Endothelial cell of umbilical vein (primary cell): ENCODE results near the gene CIDEC. TPM values are rescaled to one million over a fixed set of nuclear protein-coding genes. Genes with fewer than 3 reads are reported as not detected.

Experiments used
- BruUV-seq: library from RNA; stranded (reverse); fragments of 400-500 nt; replicated peaks from 2 replicates; lab custom pipeline; 2021; lab: Mats Ljungman, UMichigan
- CTCF ChIA-PET: fragments of 300-600, 350-600 bp; sonication (Branson Sonifier 250); formaldehyde crosslinking; loops from one replicate; lab custom pipeline; 2021; ENCODE audit warnings: antibody characterized with exemption, inconsistent platforms; lab: Charles Lee
- POLR2A ChIA-PET: fragments of 300-600, 350-600 bp; sonication (Branson Sonifier 250); formaldehyde crosslinking; loops from one replicate; lab custom pipeline; 2021; ENCODE audit warnings: antibody characterized with exemption, inconsistent platforms; lab: Charles Lee
- DNase-seq: peaks from one replicate; pipeline ENCODE4 v3.0.0-alpha.2; 2011; ENCODE audit warnings: low read depth, low spot score
- FAIRE-seq: peaks from 2 replicates; lab custom pipeline; 2011; peaks lifted over from hg19 to GRCh38; lab: Jason Lieb, UNC
- H2AFZ ChIP-seq: 2 replicates; pipeline ENCODE4 v1.6.0; 2012; ENCODE audit warnings: low read depth, low read length, control low read depth, inconsistent platforms
- H3K27ac ChIP-seq: 2 replicates; pipeline ENCODE4 v1.5.1; 2011; ENCODE audit warnings: low read depth, mild to moderate bottlenecking, control low read depth, low read length, moderate library complexity; ENCODE audit not compliant: insufficient read depth
- H3K27me3 ChIP-seq, 2 experiments: 2 replicates each; pipeline versions ENCODE4 v1.6.0 to v1.6.1; 2011; ENCODE audit warnings: low read length in 2 of 2, mixed read lengths in 1 of 2; ENCODE audit not compliant: control insufficient read depth in 2 of 2, insufficient read depth in 2 of 2
- H3K36me3 ChIP-seq, 2 experiments: 2 replicates in 1 of 2; 3 replicates in 1 of 2; pipeline ENCODE4 v1.5.1; 2011; ENCODE audit warnings: low read length in 2 of 2, mild to moderate bottlenecking in 1 of 2, moderate library complexity in 1 of 2; ENCODE audit not compliant: control insufficient read depth in 2 of 2, insufficient read depth in 2 of 2; ENCODE audit errors: extremely low read depth in 1 of 2
- H3K4me1 ChIP-seq: 3 replicates; pipeline ENCODE4 v1.5.1; 2011; ENCODE audit warnings: mild to moderate bottlenecking, low read length; ENCODE audit not compliant: control insufficient read depth, insufficient read depth; ENCODE audit errors: extremely low read depth
- H3K4me2 ChIP-seq: 2 replicates; pipeline ENCODE4 v1.6.1; 2011; ENCODE audit warnings: low read length, control low read depth, mixed read lengths; ENCODE audit not compliant: insufficient read depth
- H3K4me3 ChIP-seq, 3 experiments: fragments of 200-600 bp in 1 of 3; sonication (generic), shearing (Covaris generic) in 1 of 3; replicated peaks in 1 of 3; 2 replicates each; pipeline ENCODE4 v1.5.1; 2011 to 2016; ENCODE audit warnings: control low read depth in 3 of 3, low read length in 3 of 3, mild to moderate bottlenecking in 2 of 3, inconsistent platforms in 1 of 3, low read depth in 1 of 3, moderate library complexity in 1 of 3; ENCODE audit not compliant: insufficient read depth in 1 of 3
- H3K79me2 ChIP-seq: 2 replicates; pipeline ENCODE4 v1.6.0; 2012; ENCODE audit warnings: low read length, inconsistent platforms; ENCODE audit not compliant: control insufficient read depth, insufficient read depth
- H3K9ac ChIP-seq: replicated peaks from 2 replicates; pipeline ENCODE3; 2011; ENCODE audit warnings: low read length, control low read depth; ENCODE audit not compliant: insufficient read depth; ENCODE audit errors: extremely low read depth
- H3K9me1 ChIP-seq: replicated peaks from 3 replicates; pipeline ENCODE4 v1.6.0; 2011; ENCODE audit warnings: mild to moderate bottlenecking, low read length; ENCODE audit not compliant: control insufficient read depth, insufficient read depth; ENCODE audit errors: extremely low read depth
- H3K9me3 ChIP-seq: replicated peaks from 2 replicates; pipeline ENCODE4 v1.5.1; 2012; ENCODE audit warnings: low read length, inconsistent platforms; ENCODE audit not compliant: control insufficient read depth, insufficient read depth
- H4K20me1 ChIP-seq: replicated peaks from 2 replicates; pipeline ENCODE3; 2011; ENCODE audit warnings: mild to moderate bottlenecking, low read length; ENCODE audit not compliant: control insufficient read depth, insufficient read depth; ENCODE audit errors: extremely low read depth
- CTCF ChIP-seq, 2 donors: IDR thresholded peaks; 1 replicate in 1 of 2; 2 replicates in 1 of 2; pipeline ENCODE4 v1.5.1; 2011; ENCODE audit warnings: low read length in 2 of 2, mild to moderate bottlenecking in 2 of 2, moderate library complexity in 2 of 2, control low read depth in 1 of 2, inconsistent platforms in 1 of 2, low read depth in 1 of 2; ENCODE audit not compliant: insufficient read depth in 1 of 2; ENCODE audit errors: extremely low read depth in 1 of 2
- FOS ChIP-seq: IDR thresholded peaks from 2 replicates; pipeline ENCODE4 v1.6.1; 2011; ENCODE audit warnings: mild to moderate bottlenecking, low read length, moderate library complexity, borderline replicate concordance; ENCODE audit not compliant: insufficient read depth
- GATA2 ChIP-seq: IDR thresholded peaks from 2 replicates; pipeline ENCODE4 v1.7.0; 2011; ENCODE audit warnings: low read depth, mild to moderate bottlenecking, moderate library complexity, mixed read lengths, low read length; ENCODE audit not compliant: insufficient read length, insufficient read depth
- MYC ChIP-seq: IDR thresholded peaks from one replicate; pipeline ENCODE4 v1.6.1; 2011; ENCODE audit warnings: mild to moderate bottlenecking, low read depth, low read length
- POLR2AphosphoS5 ChIP-seq: IDR thresholded peaks from 2 replicates; pipeline ENCODE4 v1.6.1; 2012; ENCODE audit warnings: low read depth, mild to moderate bottlenecking, control low read depth, low read length, moderate library complexity; ENCODE audit not compliant: insufficient read depth
- dilution Hi-C: fragments of 300-500 bp; cut with MboI; formaldehyde crosslinking; loops from one replicate; pipeline ENCODE4 v1.15.0; 2019; ENCODE audit warnings: low sequenced_read_pairs; ENCODE audit not compliant: extremely low pct_ligation_motif_present
- intact Hi-C: fragments of 100-400 bp; cut with micrococcal nuclease; formaldehyde crosslinking; loops from one replicate; pipeline ENCODE4 v1.10.0; 2022
- polyA plus RNA-seq, 4 experiments: library from polyadenylated mRNA; depleted of rRNA in 3 of 4; stranded (reverse) in 3 of 4; unstranded in 1 of 4; fragments of >200 nt; gene quantifications; 2 replicates each; pipeline versions ENCODE4 v1.2.1 to v1.2.3, GENCODE V29; 2011 to 2012; ENCODE audit warnings: missing spikeins in 1 of 4
- total RNA-seq: library from RNA; stranded (reverse); gene quantifications from 2 replicates; pipeline ENCODE4 v1.2.3, GENCODE V29; 2021

Gene CIDEC
- total and polyA plus RNA-seq, 2 donors (not counting 3 experiments of a cell fraction or from before 2014, with no cell fraction given), result 0.14 TPM; not detected in 1

GRCh38 chr3:9909221-9910013, 29.4 kb upstream of the CIDEC start:
- no peaks in the 10 kb centered on the region for H4K20me1 ChIP-seq
- POLR2A ChIA-PET, result no interaction called here
- H3K27ac ChIP-seq, result no peak overlapping the region
- dilution Hi-C loops, result no loop called here
- H2AFZ ChIP-seq, result no peak overlapping the region
- no TSS peak for BruUV-seq
- DNase-seq (no peak), FAIRE-seq (no peak)
- no peaks in the 10 kb centered on the region for H3K9me1 ChIP-seq
- no peak overlapping the region for H3K9ac ChIP-seq
- H3K4me1 ChIP-seq, result no peaks in the 10 kb centered on the region
- intact Hi-C loops, result no loop called here
- CTCF ChIA-PET, result no interaction called here
- no peak overlapping the region for H3K4me2 ChIP-seq
- no peaks in the 10 kb centered on the region for H3K36me3 ChIP-seq
- no peaks in the 10 kb centered on the region for H3K9me3 ChIP-seq
- H3K4me3 ChIP-seq, result no peak overlapping the region
- no peak for TF ChIP-seq GATA2
- TF ChIP-seq MYC, result no peak
- no peak for TF ChIP-seq FOS
- TF ChIP-seq CTCF (IDR thresholded peaks at IDR 0.05; ENCODE audit: extremely low read depth in 1 of 2, insufficient read depth in 1 of 2, low read depth in 1 of 2, low read length in 2 of 2), result no peak
- H3K79me2 ChIP-seq, result no peaks in the 10 kb centered on the region
- H3K27me3 ChIP-seq, result no peaks in the 10 kb centered on the region

GRCh38 chr3:9908286-9908685, 28.2 kb upstream of the CIDEC start:
- Histone ChIP-seq H3K9me1 (no peaks in the 10 kb centered on the region), H2AFZ (no peak overlapping the region), H3K79me2 (no peaks in the 10 kb centered on the region), H3K4me3 (no peak overlapping the region), H4K20me1 (no peaks in the 10 kb centered on the region), H3K4me1 (peaks cover 6% of the 10 kb centered on the region), H3K9ac (no peak overlapping the region), H3K27ac (no peak overlapping the region), H3K4me2 (no peak overlapping the region), H3K27me3 (no peaks in the 10 kb centered on the region), H3K9me3 (no peaks in the 10 kb centered on the region), H3K36me3 (no peaks in the 10 kb centered on the region)
- no peak for DNase-seq
- CTCF ChIA-PET, result interaction anchor here (0.9 kb wide), 1 partner anchor 38 kb away, joined by 3 read pairs; no protein-coding TSS in a partner anchor
- intact Hi-C loops (no loop called here), dilution Hi-C loops (no loop called here)
- TF ChIP-seq GATA2, result no peak
- no peak for TF ChIP-seq POLR2AphosphoS5
- BruUV-seq, result no TSS peak
- no peak for FAIRE-seq
- POLR2A ChIA-PET, result no interaction called here
